HL-60 (cell line): ENCODE measurements around the gene RANBP3L.

Experiments used
- DNase-seq, 2 experiments: peaks; one replicate each; pipeline ENCODE4 v3.0.0-alpha.2; 2010 to 2020; ENCODE audit warnings: low read depth in 1 of 2, low spot score in 1 of 2
- H3K27ac ChIP-seq: fragments of 250-450 bp; sonication (Bioruptor Pico); replicated peaks from 2 replicates; pipeline ENCODE4 v1.5.1; 2020; ENCODE audit warnings: mild to moderate bottlenecking, moderate library complexity
- H3K27me3 ChIP-seq: fragments of 250-450 bp; sonication (Bioruptor Pico); 2 replicates; pipeline ENCODE4 v1.5.1; 2021; ENCODE audit warnings: mild to moderate bottlenecking, moderate library complexity; ENCODE audit not compliant: insufficient read depth, poor library complexity, severe bottlenecking
- H3K4me3 ChIP-seq: replicated peaks from 2 replicates; pipeline ENCODE4 v1.5.1; 2011; ENCODE audit warnings: mild to moderate bottlenecking, control low read depth, low read length; ENCODE audit not compliant: insufficient read depth
- GABPA ChIP-seq: IDR thresholded peaks from 2 replicates; pipeline ENCODE4 v1.6.1; 2012; ENCODE audit warnings: low read depth
- POLR2AphosphoS5 ChIP-seq: IDR thresholded peaks from 2 replicates; pipeline ENCODE4 v1.6.1; 2012; ENCODE audit warnings: low read depth
- SPI1 ChIP-seq: IDR thresholded peaks from 2 replicates; pipeline ENCODE4 v1.6.1; 2012; ENCODE audit warnings: low read depth, mild to moderate bottlenecking, borderline replicate concordance
- TF ChIP-seq, protein P1 (sequence below): IDR thresholded peaks from 2 replicates; pipeline ENCODE4 v1.6.1; 2012; ENCODE audit warnings: low read depth; ENCODE audit not compliant: insufficient replicate concordance
- TF ChIP-seq, protein P2 (sequence below): IDR thresholded peaks from one replicate; pipeline ENCODE4 v1.5.1; 2011; ENCODE audit warnings: low read length, control low read depth, inconsistent platforms; ENCODE audit not compliant: insufficient read depth

The RANBP3L gene

DNA sequence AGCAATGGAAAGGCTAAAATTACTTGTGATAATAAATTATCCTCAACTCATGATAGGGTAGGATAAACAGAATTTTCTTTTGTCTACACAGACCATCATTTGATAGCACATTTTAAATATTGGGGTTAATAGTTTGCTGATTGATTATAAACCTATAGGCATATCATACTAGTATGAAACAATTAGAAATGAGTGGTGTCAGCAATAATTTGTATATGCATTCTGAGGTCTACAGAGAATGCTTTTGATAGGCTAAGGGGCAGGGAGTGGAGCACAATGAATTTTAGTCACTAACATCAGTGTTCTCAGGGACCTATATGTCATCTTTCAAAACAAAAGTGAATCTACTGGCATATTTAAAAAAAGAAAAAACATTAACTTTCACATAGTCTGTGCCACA, 32.2 kb downstream of the RANBP3L start:
- TF ChIP-seq, protein P1, sequence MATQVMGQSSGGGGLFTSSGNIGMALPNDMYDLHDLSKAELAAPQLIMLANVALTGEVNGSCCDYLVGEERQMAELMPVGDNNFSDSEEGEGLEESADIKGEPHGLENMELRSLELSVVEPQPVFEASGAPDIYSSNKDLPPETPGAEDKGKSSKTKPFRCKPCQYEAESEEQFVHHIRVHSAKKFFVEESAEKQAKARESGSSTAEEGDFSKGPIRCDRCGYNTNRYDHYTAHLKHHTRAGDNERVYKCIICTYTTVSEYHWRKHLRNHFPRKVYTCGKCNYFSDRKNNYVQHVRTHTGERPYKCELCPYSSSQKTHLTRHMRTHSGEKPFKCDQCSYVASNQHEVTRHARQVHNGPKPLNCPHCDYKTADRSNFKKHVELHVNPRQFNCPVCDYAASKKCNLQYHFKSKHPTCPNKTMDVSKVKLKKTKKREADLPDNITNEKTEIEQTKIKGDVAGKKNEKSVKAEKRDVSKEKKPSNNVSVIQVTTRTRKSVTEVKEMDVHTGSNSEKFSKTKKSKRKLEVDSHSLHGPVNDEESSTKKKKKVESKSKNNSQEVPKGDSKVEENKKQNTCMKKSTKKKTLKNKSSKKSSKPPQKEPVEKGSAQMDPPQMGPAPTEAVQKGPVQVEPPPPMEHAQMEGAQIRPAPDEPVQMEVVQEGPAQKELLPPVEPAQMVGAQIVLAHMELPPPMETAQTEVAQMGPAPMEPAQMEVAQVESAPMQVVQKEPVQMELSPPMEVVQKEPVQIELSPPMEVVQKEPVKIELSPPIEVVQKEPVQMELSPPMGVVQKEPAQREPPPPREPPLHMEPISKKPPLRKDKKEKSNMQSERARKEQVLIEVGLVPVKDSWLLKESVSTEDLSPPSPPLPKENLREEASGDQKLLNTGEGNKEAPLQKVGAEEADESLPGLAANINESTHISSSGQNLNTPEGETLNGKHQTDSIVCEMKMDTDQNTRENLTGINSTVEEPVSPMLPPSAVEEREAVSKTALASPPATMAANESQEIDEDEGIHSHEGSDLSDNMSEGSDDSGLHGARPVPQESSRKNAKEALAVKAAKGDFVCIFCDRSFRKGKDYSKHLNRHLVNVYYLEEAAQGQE = no peak
- TF ChIP-seq SPI1 (no peak), GABPA (no peak), POLR2AphosphoS5 (no peak)
- TF ChIP-seq, protein P2, sequence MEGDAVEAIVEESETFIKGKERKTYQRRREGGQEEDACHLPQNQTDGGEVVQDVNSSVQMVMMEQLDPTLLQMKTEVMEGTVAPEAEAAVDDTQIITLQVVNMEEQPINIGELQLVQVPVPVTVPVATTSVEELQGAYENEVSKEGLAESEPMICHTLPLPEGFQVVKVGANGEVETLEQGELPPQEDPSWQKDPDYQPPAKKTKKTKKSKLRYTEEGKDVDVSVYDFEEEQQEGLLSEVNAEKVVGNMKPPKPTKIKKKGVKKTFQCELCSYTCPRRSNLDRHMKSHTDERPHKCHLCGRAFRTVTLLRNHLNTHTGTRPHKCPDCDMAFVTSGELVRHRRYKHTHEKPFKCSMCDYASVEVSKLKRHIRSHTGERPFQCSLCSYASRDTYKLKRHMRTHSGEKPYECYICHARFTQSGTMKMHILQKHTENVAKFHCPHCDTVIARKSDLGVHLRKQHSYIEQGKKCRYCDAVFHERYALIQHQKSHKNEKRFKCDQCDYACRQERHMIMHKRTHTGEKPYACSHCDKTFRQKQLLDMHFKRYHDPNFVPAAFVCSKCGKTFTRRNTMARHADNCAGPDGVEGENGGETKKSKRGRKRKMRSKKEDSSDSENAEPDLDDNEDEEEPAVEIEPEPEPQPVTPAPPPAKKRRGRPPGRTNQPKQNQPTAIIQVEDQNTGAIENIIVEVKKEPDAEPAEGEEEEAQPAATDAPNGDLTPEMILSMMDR = no peak
- H3K4me3 ChIP-seq = no peak overlapping the region
- no peaks in the 10 kb centered on the region for H3K27me3 ChIP-seq
- H3K27ac ChIP-seq = no peak overlapping the region
- no peak for DNase-seq

DNA sequence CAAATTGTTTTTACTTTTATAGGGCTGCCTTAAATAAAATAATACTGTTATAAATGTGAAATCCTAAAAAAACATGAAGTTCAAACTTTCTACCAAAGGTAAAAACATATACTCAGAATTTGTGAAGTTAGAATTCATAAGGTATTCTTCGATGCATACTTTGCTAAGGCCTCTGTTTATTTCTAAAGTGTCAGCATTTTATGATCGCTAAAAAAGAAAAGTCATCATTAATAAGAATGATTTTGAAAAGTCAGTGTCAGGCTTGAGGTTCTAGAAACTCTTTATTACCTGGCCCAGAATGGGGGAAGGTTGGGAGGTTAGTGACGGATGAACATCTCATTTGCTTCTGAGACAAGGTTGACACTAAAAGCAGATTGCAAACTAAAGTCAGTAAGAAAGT, 33.8 kb downstream of the RANBP3L start:
- Histone ChIP-seq H3K27ac (no peak overlapping the region), H3K27me3 (no peaks in the 10 kb centered on the region), H3K4me3 (no peak overlapping the region)
- TF ChIP-seq GABPA (no peak), POLR2AphosphoS5 (no peak), SPI1 (no peak)
- TF ChIP-seq, protein P1 = no peak
- TF ChIP-seq, protein P2 = no peak
- DNase-seq = no peak

DNA sequence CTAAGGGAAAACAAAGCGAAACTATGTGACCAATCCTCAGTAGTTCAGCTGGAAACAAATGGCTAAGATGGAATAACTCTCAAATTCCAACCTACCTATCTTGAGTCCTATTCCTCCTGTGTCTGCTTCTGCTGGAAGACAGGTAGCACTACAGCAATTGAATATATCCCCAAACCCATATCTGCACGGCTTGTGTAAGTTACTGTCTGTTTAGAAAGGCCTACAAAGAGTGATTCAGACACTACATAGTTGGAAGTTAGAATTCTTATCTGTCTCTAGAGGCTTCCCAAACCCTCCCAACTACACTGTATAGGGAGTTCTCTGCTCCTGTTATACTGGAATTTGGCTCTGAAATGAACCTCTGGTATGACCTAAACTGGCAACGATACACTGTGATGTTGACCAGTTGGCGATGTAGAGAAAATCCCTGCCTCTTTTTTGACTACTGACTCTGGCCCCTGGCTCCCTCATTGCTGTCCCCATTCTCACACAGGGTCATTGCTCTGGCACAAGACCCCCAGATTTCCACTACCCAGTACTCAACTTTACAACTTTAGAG, 37.4 kb downstream of the RANBP3L start:
- Histone ChIP-seq H3K27ac (no peak overlapping the region), H3K27me3 (no peaks in the 10 kb centered on the region), H3K4me3 (no peak overlapping the region)
- no peak for TF ChIP-seq GABPA
- TF ChIP-seq POLR2AphosphoS5 = no peak
- TF ChIP-seq, protein P2 = no peak
- no peak for TF ChIP-seq SPI1
- TF ChIP-seq, protein P1 = no peak
- no peak for DNase-seq
